IPS DF 4.7 (cell line): ENCODE measurements around the gene RTN4RL2.
"Not testable (repeated sequence)": the region's sequence is repeated elsewhere in the genome, so short reads cannot be mapped to it uniquely, and the experiment has no call there.

Experiments used
- DNase-seq: peaks from one replicate; pipeline ENCODE4 v3.0.0-alpha.2; 2013; ENCODE audit warnings: low spot score; ENCODE audit errors: extremely low read depth

Gene RTN4RL2

DNA sequence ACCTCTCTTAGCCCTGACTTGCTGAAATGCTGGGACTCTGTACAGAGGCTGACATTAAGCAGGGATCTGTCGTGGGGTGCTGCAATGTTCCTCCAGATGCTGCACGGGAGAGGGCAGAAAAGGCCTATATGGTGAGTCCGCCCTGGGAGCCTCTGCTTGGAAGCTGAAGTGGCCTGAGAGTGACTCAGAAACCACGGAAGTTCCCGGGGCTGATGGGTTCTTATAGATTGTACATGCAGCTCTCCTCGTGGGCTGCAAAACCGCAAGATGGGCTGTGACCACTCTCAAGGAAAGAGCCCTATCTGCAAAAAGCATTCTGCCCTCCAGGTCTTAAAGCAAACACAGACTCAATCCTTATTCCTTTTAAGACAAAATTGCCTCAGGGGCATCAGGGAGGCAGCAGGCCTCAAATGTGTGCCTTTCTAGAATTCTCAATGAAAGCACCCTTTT is 27.6 kb upstream of the RTN4RL2 start:
- DNase-seq = no peak

DNA sequence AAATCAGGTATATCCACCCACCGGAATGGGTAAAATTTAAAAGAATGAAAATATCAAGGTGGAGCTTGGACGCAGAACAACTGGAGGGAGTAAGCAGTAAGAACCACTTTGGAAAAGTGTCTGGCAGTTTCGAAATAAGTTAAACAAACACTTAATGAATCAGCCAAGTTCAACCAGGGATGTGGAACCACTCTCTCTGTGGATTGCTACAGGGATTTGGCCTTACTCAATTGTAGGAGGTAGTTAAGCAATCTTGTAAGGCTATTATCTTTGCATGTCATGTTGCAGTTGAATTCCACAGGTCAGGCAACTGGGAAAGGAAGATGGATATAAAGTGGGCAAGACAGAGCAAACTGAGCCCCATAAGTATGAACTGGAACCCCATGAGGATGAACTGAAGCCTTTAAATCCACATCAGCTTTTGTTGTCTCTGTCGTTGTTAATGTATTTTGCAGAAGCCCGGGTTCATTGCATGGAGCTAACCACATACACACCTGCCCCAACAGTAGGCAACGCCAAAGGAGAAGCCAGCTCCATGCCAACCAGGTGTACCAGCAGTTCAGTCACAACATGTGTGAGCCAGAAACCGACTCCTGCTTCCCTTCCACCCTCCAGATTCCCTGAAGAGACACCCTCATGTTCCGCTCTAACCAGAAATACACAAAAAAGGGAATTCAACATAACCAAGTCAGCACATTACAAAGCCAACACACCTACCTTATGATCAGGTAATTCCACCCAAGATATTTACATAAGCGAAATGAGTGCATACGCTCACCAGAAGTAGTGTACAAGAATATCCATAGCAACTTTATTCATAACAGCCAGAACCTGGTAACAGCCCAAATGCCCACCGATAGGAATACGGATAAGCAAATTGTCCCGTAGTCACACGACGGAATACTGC is 25.4 kb upstream of the RTN4RL2 start:
- DNase-seq = no peak

- no peak for DNase-seq
These were observed 24.3 kb upstream of the RTN4RL2 start for GRCh38 chr11:57436031-57436430.

DNA sequence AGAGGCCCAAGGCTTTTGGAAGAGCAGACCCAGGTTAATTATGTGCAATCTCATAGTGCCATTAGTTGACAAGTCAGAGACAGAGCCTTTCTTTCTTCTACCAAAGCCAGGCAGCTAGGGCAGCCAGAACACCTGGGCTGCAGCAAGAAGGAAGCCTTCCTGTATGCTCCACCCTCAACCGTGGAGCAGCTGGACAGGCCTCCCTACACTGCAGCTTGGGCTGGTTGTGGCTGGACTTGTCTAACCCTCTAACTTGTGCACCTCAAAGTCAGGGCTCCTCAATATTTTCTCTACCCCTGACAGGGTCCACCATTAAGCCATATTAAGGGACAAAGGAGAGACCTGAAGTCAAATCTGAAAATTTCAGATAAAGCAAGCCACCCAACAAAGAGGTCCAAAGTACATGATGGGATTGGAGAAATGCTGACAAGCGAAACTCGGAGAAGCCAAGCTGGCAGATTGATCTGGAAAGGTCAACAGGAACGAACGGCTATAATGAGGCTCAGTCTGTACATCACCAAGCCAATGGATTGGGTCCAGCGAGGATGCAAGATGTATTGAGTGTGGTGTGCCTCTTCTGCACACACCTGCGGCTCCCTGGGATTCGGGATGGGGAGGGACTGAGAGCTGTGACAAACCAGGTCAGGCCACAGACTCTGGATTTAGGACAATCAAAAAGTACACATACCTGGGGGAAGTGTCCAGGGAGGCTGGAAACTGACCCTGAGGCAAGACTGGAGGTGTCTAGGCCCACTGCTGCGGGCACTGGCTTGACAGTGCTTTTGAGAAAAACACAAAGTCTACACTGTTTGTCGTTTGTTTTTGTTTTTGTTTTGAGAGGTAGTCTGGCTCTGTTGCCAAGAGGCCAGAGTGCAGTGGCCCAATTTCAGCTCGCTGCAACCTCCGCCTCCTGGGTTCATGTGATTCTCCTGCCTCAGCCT is 21.7 kb upstream of the RTN4RL2 start:
- no peak for DNase-seq

GRCh38 chr11:57439786-57440185 is 20.5 kb upstream of the RTN4RL2 start:
- DNase-seq = no peak

DNA sequence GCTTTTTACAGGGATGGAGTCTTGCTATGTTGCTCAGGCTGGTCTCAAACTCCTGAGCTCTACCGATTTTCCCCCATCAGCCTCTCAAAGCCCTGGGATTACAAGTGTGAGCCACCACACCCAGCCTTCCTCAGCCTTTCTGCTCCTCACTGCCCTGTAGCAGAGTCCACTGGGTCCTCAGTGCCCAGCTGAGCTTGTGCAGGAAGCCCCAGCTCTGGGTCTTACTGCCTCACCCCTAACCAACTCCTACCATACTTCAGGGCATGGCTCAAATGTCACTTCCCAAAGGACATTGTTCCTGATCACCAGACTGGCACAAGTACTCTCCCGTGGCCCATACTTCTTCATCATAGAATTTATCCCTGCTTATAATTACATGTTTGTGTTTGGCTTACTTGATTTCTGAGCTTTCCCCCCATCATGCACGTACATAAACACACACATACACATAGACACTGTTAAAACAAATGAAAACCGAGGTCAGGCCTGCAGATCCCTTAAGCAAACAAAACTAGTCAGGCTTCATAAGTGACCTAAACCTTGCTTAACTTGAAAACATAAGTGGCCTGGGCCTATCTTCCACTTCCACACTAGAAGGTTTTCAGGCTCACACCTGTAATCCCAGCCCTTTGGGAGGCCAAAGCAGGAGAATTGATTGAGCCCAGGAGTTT is 19.4 kb upstream of the RTN4RL2 start:
- DNase-seq = no peak

DNA sequence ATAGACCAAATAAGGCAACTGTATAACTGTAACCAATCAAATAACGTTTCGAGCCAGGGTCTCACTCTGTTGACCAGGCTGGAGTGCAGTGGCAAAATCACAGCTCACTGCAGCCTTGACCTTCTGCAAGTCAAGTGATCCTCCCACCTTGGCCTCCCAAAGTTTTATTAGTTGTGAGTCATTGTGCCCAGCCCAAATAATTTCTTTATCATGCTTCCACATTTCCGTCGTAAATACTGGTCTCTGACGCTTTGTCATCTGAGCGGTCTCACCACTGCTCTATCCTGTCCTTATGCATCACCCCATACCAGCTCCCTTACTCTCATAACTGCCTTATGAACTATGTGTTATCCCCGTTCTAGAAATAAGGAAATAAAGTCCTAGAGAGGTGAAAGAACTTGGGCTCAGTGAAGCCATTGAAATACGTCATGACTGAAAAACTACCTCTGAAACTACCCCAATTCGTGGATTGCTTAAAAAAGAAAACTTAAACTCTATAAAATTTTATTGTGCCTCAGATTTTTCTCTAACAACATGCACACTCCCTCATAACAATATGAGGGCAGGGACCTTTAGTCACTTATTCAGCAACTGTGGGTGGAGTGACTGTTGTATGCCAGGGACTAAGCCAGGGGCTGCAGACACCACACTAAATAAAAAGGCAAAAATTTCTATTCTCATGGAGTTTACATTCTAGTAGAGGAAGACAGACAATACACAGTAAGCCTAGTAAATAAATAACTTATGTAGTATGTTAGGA is 15.8 kb upstream of the RTN4RL2 start:
- no peak for DNase-seq

DNA sequence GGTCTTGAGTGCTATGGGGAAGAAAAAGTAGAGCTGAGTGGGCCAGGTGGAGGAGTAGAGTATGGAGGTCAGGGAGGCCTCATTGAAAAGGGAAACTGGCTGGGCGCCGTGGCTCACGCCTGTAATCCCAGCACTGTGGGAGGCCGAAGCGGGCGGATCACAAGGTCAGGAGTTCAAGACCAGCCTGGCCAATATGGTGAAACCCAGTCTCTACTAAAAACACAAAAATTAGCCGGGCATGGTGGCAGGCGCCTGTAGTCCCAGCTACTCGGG is 15.3 kb upstream of the RTN4RL2 start:
- not testable (repeated sequence) for DNase-seq

GRCh38 chr11:57446055-57446454 is 14.3 kb upstream of the RTN4RL2 start:
- DNase-seq = no peak

GRCh38 chr11:57453543-57454177 is 6.7 kb upstream of the RTN4RL2 start:
- DNase-seq = no peak

GRCh38 chr11:57456960-57457642 is 3.2 kb upstream of the RTN4RL2 start:
- DNase-seq = no peak

DNA sequence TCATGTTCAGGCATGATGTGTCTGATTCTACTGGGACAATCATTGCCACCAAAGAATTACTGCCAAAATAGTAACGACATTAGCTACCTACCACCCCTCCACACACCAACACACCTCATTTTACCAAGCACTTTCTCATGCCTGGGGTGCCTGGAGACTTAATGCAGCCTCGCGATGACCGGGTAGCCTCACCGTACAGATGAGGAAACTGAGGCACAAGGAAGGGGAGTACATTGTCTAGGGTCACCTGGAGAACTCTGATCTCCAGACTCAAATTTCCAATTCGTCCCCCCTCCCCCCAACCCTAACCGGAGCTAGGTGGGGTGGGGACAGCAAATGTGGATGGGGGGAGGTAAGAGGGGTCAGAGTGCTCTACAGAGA is 2.7 kb upstream of the RTN4RL2 start:
- DNase-seq = no peak

GRCh38 chr11:57458060-57458409 is 2.3 kb upstream of the RTN4RL2 start:
- no peak for DNase-seq

GRCh38 chr11:57458410-57459163 is 1.7 kb upstream of the RTN4RL2 start:
- no peak for DNase-seq

GRCh38 chr11:57459164-57460021 is 935 bp upstream of the RTN4RL2 start:
- no peak for DNase-seq

DNA sequence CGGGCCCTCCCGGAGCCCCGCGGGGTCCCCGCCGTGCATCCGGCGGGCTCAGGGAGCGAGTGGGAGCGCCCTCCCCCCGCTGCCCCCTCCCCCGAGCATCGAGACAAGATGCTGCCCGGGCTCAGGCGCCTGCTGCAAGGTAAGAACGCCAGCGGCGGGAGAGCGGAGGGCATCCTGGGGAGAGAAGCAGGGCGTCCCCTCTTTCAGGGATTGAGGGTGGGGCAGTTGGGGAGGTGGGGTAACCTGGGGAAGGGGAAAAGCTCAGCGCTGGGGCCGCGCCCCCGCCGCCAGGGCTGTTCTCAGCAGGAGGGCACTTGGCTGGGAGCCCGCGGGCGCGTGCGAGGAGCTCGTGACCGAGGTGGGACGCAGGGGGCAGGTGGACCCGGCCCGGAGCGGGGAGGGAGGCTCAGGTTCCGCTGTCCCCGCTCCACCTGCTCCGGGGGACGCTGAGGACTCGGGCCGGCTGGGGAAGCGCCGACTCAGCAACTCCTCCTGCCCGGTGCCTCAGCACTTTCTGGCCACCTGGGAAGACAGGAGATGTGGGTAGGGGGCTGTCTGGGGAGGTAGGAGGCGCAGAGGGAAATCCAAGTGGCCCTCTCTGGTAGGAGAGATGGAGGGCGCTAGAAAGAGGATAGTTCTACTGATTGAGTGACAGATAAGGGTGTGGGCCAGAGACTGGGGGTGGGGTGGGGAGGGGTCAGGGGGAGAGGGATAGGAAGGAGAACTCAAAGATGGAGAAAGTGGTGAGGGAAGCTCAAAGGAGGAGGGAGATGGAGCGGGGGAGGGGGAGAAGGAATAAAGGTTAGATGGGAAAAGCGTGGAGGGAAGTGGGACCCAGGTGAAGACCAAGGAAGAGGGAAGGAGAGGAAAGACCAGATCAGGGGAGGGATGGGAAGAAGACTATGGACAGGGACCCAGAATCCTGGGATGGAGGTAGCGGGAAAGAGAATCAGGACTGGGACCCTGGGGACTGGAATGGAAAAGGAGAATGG is 726 bp downstream of the RTN4RL2 start:
- DNase-seq = no peak

DNA sequence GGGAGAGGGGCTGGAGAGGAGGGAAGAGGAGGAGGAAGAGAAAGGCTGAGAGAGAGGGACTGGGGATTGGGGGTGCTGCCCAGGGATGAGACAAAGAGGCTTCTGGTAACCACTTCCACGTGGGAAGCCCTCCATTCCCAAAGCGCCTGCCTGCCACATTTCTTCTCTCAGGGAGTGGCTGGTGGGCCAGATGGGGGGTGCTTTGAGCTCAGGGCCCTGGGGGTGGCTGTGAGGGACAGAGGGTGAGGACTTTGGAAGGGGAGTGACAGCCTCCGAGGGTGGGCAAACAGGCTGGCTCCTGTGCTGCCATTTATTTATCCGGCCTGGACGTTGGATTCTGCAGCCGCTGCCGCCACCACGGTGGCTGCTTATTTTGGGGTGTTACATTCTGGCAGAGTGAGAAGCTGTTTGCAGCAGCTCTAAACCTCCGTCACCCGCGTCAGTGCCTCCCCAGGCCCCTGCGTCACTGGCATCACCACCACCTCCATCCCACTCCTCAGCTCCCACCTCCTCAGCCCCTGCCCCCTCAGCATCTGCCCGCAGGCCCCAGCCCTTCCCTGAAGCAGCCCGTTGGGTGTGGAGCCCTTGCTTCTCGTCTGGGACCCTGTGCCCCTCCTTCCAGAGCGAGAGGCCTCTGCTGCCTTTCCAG is 1.6 kb downstream of the RTN4RL2 start:
- DNase-seq = no peak
